EL (cell line): Measurements from ENCODE around the gene CCDC27.
A peak's percentile ranks its signal among the peaks of the same experiment; 100 is the strongest.

ENCODE experiments used
- DNase-seq: peaks from one replicate; pipeline ENCODE4 v3.0.0-alpha.2; 2016

CCDC27 gene

DNA sequence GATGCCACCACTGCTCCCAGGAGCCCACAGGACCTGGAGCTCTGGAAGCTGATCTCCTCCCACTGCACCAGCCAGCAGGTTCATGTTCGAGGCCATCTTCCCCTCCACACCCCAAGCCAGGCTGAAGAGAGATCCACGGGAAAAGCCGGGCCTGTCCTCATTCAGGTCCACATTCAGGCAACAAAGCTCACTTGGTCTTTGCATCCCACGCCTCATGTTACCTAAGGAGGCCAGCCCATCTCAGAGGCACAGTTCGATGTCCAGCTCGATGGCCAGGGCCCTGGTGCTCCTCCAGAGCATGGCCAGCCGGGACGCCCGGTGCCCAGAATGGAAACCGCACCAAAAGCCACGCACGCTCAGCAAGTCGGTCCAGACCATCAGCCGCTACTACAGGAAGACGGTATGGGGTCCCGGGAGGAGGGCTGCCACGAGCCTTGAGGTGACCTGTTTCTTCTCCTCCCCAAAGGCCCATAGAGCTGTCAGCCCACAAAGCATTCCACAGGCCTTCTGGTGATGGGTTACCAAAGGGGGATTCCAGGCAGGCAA lies at the start of gene CCDC27:
Gene CCDC27 (plus strand): TSS at position 51 of the 546 bp plus-strand sequence. CDS start 32 bp downstream, at position 83.
- no peak for DNase-seq

DNA sequence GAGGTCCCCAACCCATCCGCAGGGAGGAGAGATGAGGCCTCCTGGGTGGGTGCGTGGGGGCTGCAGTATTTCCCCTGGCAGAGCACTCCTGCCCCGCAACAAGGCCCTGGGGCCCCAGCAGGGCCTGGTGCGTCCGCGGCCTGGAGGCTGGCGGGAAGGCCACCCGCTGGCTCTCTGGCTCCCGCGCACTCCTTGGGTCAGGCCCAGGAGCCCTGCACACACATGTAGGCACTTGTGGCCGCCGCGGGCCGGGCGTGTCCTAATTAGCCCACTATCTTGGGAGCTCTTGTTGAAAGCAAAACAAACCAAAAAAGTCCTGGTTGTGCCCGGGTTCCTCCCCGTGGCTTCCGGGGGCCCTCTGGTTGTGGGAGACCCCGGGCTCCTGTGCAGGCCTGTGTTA lies 49.7 kb upstream of the CCDC27 start:
- no peak for DNase-seq

DNA sequence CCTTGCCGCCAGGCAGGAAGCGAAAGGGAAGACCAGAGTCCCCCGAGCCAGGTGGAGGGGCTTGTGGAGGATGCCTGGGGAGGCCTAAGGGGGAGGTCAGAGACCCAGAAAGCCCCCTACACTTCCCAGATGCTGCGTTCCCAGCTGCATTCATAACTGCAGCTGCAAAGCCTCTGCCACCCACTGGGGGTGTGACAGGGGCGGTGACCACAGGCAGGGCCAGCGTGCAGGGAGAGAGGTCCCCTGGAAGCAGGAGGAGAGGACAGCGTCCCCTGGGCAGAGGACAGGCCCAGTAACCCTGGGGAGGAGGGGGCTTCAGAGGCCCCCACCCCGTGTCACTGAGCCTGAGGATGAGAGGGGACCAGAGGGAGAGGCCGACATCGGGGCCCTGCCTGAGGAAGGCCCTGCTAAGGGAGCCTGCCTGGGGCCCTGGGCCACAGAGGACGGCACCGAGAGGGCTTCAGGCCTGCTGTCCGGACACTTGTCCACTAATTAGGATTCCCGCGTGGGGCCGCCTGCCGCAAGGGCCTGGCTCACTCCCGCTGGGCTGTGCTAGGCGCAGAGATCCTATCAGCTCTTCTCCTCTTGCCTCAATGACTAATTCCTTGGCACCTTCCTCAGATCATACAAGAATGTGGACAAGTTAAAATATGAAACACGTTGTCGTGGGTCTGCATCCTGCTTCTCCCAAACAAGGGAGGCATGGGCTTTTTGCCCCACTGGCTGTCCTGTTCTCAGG lies 49.1 kb upstream of the CCDC27 start:
- peak; percentile 52 for DNase-seq

DNA sequence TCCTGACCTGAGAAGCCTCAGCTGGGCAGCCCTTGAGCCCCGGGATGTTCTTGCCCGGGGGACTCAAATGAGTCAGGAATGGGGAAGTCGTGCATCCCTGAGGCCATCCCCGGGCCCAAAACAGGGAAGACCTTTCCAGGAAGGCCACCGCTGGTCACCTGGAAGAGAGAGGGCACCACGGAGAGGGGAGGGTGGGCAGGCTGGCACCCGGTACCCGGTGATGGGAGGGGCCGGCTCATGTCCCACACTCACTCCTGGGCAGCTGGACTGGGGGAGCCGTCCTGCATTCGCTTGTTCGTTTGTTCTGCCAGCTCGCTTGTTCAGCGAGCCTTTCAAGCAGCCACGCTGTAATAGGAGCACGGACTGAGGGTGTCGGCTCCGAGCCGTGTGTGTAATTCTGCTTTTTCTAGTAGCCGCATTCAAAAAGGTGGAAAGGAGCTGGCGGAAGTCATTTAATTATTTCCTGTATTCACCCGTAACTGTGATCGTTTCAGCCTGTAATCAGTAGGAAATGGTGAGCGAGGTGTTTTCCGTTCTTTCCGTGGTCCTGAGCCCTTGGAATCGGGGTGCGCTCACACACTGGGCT lies 48.4 kb upstream of the CCDC27 start:
- no peak for DNase-seq

DNA sequence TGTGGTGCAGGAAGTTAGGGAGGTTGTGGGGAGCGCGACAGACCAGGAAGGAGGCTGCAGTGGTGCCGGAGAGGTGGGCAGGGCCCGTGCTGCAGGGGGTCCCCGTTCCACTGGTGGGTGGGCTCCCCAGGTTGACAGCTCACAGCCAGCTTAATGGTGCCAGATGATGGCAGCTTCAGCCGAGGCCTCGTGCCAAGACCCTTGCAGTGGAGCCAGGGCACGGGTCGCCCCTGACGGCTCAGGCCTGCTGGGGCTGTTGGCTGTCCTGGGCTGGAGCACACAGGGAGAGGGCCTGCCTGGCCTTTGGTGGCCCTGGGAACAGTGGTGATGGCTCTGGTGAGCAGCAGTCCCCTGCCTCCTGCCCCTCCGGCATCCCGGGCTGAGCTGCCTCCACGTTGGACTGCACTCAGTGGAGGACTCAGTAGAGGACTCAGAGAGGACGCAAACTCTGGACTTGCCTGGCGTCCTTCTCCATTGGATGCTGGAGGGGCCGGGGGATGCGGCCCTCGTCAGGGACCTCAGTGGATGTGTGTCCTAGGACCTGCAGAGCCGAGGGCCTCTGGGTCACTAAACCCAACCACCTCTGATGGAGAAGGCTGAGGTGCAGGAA lies 46.8 kb upstream of the CCDC27 start:
- DNase-seq, result no peak

DNA sequence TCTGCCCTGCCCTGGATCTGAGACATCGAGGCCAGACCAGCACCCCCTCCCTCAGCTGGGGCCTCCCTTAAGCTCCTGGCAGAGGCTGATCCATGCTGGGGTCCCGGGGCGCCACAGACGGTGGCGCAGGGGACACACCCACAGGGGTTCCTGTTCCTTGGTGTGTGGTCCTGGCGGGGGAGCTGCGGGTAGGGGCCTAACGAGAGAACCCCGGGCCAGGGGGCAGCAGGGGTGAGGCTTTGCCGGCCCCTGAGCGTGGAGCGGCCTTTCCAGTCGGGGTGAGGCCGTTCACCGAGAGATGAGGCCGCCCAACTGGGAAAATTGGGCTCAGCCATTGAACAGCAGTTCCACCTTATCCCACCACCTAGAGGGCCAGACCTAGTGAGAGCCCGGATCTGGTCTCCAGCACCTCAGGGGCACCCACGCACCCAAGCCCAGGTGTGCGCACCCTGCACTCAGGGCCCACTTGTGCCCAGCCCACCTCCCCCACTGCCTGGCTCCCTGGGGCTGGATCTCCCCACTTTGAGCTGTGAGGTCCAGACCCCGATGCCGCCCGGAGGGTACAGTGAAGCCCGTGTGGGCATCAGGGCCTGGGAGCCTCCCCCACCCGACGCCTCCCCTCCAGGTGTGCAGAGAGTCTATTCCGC lies 45.5 kb upstream of the CCDC27 start:
- DNase-seq, result no peak

DNA sequence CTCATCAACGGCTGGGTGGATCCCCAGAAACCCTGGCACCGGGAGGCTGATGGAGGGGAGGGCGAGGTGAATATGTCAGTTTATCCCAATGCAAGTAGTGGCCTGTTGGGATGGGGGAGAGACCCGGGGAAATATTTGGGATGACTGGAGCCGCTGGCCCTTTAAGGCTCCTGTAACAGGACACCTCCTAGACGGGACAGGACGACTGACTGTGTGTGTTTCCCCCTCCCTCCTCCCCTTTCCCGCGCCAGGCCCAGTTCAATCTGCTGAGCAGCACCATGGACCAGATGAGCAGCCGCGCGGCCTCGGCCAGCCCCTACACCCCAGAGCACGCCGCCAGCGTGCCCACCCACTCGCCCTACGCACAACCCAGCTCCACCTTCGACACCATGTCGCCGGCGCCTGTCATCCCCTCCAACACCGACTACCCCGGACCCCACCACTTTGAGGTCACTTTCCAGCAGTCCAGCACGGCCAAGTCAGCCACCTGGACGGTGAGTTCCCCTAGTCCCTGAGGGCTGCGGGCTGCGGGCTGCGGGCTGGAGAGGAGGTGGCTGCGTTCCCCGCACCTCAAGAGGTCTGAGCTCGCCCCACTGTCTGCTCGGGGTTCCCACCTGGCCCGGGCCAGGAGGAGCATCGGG lies 44.8 kb upstream of the CCDC27 start:
- DNase-seq, result no peak

DNA sequence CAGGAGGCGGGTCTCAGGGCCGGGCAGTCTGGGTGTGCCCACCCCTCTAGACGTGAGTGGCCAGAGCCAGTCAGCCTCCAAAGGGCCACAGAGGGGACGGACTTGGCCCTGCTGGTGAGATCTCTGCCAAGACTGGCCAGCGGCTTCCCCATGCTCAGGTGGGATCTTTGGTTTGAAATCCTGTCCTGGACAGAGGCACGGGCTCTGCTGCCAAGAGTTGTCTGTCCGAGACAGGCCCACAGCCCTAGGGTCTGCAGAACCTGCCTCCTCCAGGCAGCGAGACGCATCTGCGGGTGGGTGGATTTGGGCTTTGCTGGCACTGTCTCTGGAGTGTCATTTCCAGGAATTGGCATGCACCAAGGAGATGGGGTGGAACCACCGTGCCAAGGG lies 44.3 kb upstream of the CCDC27 start:
- DNase-seq, result no peak

DNA sequence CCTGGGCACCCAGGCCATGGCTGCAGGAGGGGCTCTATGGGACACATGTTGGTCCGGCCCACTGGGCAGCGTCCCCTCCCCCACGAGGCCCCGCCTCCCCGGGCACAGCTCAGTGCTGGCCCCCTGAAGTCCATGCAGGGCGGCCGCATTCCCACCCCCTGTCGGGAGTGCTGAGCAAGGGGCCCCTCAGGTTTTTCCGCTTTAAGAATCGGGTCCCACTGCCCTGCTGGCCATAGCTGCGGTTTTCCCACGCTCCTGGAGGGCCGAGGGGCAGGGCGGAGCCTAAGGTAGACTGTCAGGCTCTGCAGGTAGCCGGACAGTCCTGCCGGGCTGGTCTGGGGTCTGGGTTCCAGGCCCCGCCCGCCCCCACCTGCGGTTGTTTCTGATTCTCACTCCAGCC lies 43.5 kb upstream of the CCDC27 start:
- no peak for DNase-seq

DNA sequence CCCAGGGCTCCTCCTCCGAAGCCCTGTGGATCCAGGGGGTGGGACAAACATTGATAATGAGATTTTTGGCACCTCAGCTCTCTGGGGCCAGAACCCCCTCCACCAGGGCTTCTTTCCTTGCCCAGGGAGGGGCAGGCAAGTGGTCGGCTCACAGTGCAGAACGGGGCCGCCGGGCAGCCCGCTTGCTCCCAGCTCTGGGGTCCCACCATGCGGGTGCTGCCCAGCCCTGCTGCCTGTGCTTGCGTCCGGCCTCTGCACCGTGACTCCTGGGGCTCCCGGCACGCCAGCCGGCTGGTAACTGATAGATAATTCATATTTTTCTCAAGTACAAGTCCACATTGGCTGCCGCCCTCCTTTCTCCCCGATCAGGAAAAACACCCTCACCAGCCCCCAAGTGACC lies 42.0 kb upstream of the CCDC27 start:
- no peak for DNase-seq

DNA sequence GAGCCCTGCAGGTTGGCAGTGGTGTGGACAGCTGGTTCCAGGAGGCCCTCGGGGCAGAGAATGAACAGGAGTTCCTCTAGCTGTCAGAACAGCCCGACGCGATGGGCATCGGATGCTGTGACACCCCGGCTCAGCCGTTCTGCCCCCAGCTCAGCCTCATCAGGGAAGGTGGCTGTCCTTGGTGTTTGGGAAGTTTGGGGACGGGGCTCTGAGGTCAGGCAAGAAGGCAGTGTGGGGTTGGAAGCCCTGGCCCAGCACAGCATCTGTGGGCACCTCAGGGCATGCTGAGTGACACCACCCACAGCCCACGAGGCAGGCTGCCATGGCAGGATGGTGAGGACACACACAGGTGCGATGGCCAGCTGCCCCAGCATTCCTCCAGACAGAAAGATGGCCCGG lies 40.9 kb upstream of the CCDC27 start:
- DNase-seq, result no peak

DNA sequence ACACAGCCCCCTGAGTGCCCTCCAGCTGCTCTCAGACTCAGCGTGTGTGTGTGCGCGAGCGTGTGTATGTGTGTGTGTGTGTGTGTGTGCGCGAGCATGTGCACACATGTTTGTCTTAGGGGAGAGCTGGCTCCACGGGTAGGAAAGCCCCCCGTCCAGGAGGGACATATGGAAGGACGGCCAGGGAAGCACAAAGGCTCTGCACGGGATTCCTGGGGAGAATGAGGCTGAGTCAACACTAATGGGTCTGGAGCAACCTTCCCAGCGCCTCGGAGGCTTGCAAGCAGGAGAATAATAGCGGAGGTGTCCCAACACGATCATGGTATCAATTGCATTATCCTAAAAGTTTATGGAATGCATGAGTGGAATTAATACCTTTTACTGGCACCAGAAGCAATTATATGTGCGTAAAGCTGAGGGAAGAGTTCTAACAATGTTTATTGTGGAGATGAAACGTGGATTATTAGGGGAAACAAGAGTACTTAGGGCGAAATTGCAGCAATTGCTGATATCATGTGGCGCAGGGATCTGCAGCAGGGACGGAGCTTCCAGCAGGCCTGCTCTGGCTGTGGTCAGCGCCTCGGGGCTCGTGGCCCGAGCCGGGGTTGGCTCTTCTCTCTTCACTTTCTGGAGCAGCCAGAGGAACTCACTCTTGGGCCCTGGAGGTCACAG lies 40.3 kb upstream of the CCDC27 start:
- DNase-seq, result no peak

DNA sequence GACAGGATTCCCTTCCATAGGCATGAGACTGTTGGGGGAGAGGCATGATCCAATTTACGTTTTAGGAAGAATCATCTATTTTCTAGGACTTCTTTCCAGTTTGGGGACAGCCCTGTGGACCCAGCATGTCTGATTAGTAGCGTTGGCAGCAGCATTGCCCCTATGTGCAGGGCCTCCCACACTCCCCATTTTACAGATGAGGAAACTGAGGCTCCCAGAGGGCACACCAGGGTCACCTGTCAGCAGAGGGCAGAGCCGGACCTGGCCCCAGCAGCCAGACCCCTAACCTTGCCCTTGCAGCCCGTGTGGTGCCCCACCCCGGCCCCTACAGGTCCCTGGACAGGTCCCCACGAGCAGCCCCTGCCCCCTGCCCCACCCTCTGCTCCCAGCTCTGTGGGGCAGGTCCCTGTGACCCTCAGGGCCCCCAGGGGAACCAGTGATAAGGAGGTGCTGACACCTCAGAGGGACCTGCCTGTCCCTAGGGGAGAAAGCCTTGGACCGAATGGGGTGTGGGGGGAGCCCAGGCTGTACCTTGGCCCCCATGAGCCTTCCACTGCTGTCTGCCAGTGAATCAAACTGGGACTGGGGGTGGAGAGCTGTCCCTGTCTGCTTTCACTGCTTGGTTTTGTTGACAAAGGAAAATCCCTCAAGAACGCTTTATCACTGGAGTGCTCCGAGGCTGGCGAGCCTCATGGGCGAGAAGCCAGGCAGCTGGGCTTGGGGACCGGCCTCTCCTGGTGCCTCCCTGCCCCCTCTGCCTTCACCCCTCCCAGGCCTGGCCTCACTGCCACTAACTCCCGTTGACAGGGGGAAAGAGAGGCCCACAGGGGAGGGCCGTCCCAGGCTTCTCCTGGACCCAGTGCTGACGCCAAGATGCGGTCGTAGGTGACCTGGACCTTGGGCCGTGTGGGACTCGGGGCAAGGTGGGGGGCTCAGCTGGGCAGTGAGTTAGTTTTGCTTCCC lies 39.4 kb upstream of the CCDC27 start:
- DNase-seq, result no peak

DNA sequence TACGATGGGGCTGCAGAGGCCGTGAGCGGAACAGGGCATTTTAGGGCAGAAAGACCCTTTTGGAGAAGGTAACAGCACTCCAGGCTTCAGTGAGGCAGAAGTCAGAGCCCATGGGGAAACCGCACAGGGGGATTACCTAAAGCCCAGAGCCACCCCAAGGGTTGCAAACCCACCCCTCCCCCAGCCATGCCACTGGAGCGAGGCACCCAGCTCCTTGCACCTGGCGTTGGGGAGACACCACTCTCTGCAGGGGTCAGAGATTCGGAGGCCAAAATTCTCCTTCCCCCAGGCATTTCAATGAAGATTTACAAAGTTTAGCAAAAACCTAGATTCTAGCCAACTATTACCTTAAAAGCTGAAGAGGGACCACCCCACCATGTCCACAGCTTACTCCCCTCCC lies 38.4 kb upstream of the CCDC27 start:
- no peak for DNase-seq

DNA sequence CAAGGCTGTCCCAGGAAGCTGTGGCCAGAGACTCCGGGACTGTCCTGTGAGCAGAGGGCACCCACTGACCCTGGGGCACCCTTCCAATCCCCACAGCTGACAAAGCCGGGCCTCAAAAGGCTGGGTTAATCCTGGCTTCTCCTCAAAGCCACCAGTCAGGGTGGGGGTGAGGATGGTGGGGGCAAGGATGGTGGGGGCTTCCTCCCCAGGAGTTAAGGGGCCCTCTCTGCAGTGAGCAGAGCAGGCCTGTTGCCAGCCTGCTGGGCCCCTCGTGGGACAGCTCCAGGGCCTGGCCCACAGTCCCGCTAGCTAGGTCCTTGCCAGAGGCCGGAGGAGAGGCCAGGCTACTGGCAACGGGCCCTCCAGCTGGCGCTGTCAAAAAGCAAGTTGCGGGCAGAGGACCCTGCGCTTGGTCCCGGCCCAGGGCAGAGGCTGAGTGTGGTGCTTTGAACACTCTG lies 37.9 kb upstream of the CCDC27 start:
- no peak for DNase-seq

DNA sequence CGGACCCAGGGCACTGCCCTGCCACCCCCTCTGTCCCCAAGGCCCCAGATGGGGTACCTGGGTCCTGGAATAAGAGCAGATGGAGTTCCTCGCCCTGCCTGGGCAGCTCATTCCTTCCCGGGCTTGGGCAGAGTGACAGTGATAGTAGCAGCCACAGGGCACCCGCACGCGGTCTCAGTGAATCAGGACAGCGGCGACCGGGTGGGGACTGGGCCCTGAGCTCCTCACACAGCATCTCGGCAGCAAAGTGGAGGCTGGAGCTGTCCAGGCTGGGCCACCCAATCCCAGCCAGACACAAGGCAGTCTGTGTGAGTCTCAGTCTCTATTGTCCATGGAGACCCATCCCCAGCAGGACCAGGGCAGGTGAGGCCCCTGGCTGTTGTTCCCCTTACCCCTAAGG lies 37.4 kb upstream of the CCDC27 start:
- no peak for DNase-seq

DNA sequence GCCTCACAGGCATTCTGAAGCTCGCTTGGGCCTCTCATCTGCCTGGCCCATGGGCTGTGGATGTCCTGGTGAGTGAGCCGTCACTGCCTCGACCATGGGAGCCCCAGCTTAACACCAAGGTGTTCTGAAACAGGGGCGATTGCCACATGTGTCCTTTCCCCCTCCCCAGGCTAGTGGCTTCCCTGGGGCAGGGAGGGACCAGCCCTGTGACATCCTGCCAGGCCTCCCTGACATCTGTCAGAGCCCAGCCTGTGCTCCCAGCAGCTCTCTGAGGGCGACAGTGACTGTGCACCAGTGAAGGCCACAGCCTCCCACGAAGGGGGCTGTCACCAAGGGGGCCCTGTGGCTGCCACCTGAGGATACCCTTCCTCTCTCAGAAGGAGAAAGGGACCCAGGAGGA lies 35.9 kb upstream of the CCDC27 start:
- no peak for DNase-seq

DNA sequence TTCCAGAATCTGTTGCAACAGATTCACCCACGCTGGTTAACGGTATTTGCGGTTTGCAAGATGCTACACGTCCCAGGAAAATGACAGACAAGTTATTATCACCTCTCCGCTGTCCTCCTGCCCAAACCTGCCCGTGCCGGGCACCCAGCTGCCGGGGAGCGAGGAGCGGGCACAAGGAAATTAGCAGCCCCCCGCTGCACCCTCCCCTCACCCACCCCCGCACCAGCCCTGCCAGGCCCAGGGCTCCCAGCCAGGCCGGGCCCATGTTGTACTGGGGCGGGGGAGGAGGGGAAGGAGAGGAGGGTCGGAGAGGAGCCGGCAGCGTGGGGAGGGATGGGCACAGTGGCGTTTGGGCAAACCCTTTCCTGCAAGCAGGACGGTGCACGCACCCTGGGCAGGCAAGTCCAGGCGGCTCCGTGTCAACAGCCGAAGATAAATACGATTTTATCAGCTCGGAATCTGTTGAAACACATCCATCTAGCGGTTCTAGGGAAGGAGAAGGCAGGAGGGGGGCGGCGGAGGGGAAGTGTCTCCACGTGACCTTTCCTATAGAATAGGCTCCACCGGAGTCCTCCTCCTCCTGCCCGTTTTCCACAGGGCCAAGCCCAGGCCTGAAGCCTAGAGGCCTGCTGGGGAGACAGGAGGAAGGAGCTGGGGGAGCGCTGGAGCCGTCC lies 35.1 kb upstream of the CCDC27 start:
- DNase-seq, result no peak

DNA sequence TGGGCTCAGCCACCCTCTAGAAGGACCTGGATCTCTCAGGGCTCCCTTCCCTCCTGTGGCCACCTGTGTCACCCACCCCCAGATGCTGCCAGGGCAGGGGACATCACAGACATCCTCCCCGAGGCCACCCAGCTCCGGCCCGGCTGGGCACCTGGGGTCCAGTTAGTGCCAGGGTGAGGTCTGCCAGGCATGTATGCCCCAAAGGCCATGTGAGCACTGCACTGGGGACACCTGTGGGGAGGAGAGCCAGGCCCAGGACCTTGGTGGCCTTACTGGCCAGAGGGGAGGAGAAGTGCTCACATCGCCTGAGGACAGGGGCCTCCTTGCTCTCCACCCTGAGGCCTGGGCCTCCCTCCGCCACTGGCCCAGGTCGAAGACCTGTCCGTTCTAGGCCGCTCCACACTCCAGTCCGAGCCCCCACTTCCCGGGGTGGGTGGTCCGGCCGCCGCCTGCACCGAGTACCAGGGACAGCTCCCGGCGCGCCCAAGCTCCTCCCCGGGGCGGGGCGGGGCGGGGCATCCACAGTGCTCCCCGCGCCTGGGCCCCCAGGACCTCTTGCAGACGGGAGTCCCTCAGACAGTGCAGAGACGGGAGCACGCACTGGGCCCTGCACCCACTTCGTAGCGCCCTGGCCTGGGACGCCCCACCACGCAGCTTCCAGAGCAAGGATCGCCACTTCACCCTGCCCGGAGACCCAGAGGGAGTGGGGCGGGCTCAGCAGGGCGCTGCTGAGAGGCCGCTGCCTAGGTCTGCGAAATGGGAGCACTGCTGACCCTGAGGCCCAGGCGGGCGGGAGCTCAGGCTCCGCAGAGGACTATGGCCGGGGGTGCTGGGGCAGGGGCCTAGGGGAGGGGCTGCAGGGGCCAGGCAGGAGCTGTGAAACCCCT lies 34.3 kb upstream of the CCDC27 start:
- no peak for DNase-seq

DNA sequence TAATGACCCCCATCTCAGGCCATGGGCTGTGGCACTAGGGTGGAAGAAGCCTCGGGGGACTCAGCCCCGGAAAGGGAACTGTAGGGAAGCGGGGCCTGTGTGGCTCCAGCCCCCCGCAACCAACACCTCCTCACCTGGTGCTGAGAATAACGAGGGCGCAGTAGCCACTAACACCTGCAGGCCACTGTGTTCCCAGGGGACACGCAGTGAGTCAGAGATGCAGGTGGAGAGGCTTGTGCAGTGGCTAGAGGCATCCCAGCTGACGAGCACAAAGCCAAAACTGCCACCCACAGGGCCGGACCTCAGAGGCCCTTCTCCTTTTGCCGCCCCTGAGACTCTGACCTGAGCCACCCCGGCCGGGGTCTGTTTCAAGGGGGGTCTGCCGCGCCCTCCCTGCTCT lies 33.5 kb upstream of the CCDC27 start:
- DNase-seq, result no peak
